Mesenchymal stem cell (in vitro differentiated cells and primary cell): ENCODE data around the gene UGGT2.

Experiments used
- DNase-seq: peaks from one replicate; pipeline ENCODE4 v3.0.0-alpha.2; 2013
- H2AFZ ChIP-seq: one replicate; pipeline ENCODE4 v1.6.1; 2013; ENCODE audit warnings: low read depth, mild to moderate bottlenecking, control low read depth, inconsistent platforms, low read length, moderate library complexity
- H2AK5ac ChIP-seq: 2 replicates; pipeline ENCODE4 v1.6.1; 2013; ENCODE audit warnings: low read length, moderate library complexity, mild to moderate bottlenecking, inconsistent platforms; ENCODE audit not compliant: severe bottlenecking
- H2BK120ac ChIP-seq: one replicate; pipeline ENCODE4 v1.6.1; 2013; ENCODE audit warnings: low read depth, mild to moderate bottlenecking, inconsistent platforms, low read length, moderate library complexity
- H2BK12ac ChIP-seq, 2 experiments: one replicate each; pipeline ENCODE4 v1.6.1; 2013; ENCODE audit warnings: inconsistent platforms in 2 of 2, low read length in 2 of 2, mild to moderate bottlenecking in 2 of 2, moderate library complexity in 2 of 2, control low read depth in 1 of 2
- H2BK15ac ChIP-seq: one replicate; pipeline ENCODE4 v1.6.1; 2013; ENCODE audit warnings: mild to moderate bottlenecking, low read depth, inconsistent platforms; ENCODE audit not compliant: poor library complexity, severe bottlenecking
- H2BK5ac ChIP-seq: 2 replicates; pipeline ENCODE4 v1.6.1; 2013; ENCODE audit warnings: low read depth, mild to moderate bottlenecking, low read length, control low read depth, inconsistent platforms; ENCODE audit not compliant: poor library complexity, severe bottlenecking
- H3K14ac ChIP-seq, 2 experiments: one replicate each; pipeline ENCODE4 v1.6.1; 2013; ENCODE audit warnings: inconsistent platforms in 2 of 2, low read length in 2 of 2, control low read depth in 1 of 2, mild to moderate bottlenecking in 1 of 2, moderate library complexity in 1 of 2
- H3K18ac ChIP-seq, 2 experiments: one replicate each; pipeline ENCODE4 v1.6.1; 2013; ENCODE audit warnings: inconsistent platforms in 2 of 2, low read length in 2 of 2, control low read depth in 1 of 2, low read depth in 1 of 2, mild to moderate bottlenecking in 1 of 2
- H3K23ac ChIP-seq, 2 experiments: one replicate each; pipeline ENCODE4 v1.6.1; 2013; ENCODE audit warnings: inconsistent platforms in 2 of 2, low read length in 2 of 2, mild to moderate bottlenecking in 2 of 2, moderate library complexity in 2 of 2, control low read depth in 1 of 2
- H3K27ac ChIP-seq: 2 replicates; pipeline ENCODE4 v1.5.1; 2013; ENCODE audit warnings: mild to moderate bottlenecking, moderate library complexity, low read length, control low read depth, inconsistent platforms; ENCODE audit not compliant: poor library complexity, severe bottlenecking
- H3K27me3 ChIP-seq, 2 experiments: 2 replicates each; pipeline versions ENCODE4 v1.6.1 to v1.7.0; 2013; ENCODE audit warnings: low read length in 2 of 2, mild to moderate bottlenecking in 2 of 2, moderate library complexity in 2 of 2, control low read depth in 1 of 2, inconsistent platforms in 1 of 2; ENCODE audit not compliant: control insufficient read depth in 1 of 2, insufficient read depth in 1 of 2
- H3K36me3 ChIP-seq, 2 experiments: 2 replicates each; pipeline versions ENCODE4 v1.6.1 to v1.7.0; 2013; ENCODE audit warnings: low read length in 2 of 2, control low read depth in 1 of 2, inconsistent platforms in 1 of 2, low read depth in 1 of 2, mild to moderate bottlenecking in 1 of 2; ENCODE audit not compliant: insufficient read depth in 2 of 2, control insufficient read depth in 1 of 2
- H3K4ac ChIP-seq, 2 experiments: one replicate each; pipeline ENCODE4 v1.6.1; 2013; ENCODE audit warnings: inconsistent platforms in 2 of 2, low read length in 2 of 2, mild to moderate bottlenecking in 2 of 2, moderate library complexity in 2 of 2, control low read depth in 1 of 2, low read depth in 1 of 2
- H3K4me1 ChIP-seq: 2 replicates; pipeline ENCODE4 v1.6.1; 2013; ENCODE audit warnings: low read depth, low read length, control low read depth; ENCODE audit not compliant: control insufficient read depth, insufficient read depth
- H3K4me2 ChIP-seq: 2 replicates; pipeline ENCODE4 v1.6.1; 2013; ENCODE audit warnings: low read length, mild to moderate bottlenecking, inconsistent platforms; ENCODE audit not compliant: poor library complexity, severe bottlenecking
- H3K4me3 ChIP-seq, 2 experiments: 2 replicates each; pipeline versions ENCODE4 v1.5.1 to v1.7.0; 2013; ENCODE audit warnings: low read length in 2 of 2, mild to moderate bottlenecking in 2 of 2, control low read depth in 1 of 2, low read depth in 1 of 2; ENCODE audit not compliant: insufficient read depth in 1 of 2
- H3K79me1 ChIP-seq: replicated peaks from 2 replicates; pipeline ENCODE4 v1.6.1; 2013; ENCODE audit warnings: mild to moderate bottlenecking, control low read depth, low read length, inconsistent platforms; ENCODE audit not compliant: poor library complexity, severe bottlenecking
- H3K9ac ChIP-seq: 2 replicates; pipeline ENCODE4 v1.7.0; 2013; ENCODE audit warnings: mild to moderate bottlenecking, low read length, moderate library complexity
- H3K9me3 ChIP-seq: 2 replicates; pipeline ENCODE4 v1.7.0; 2013; ENCODE audit warnings: mild to moderate bottlenecking, low read length; ENCODE audit not compliant: control insufficient read depth
- H4K8ac ChIP-seq: one replicate; pipeline ENCODE4 v1.6.1; 2013; ENCODE audit warnings: inconsistent platforms, mild to moderate bottlenecking, low read length, moderate library complexity
- H4K91ac ChIP-seq: one replicate; pipeline ENCODE4 v1.6.1; 2013; ENCODE audit warnings: mild to moderate bottlenecking, low read length, inconsistent platforms
- WGBS: methylation state at CpG from one replicate; pipeline ENCODE4 v1.1.7; 2013; ENCODE audit warnings: mixed read lengths; 5-methylcytosine and 5-hydroxymethylcytosine counted together

UGGT2 gene

DNA sequence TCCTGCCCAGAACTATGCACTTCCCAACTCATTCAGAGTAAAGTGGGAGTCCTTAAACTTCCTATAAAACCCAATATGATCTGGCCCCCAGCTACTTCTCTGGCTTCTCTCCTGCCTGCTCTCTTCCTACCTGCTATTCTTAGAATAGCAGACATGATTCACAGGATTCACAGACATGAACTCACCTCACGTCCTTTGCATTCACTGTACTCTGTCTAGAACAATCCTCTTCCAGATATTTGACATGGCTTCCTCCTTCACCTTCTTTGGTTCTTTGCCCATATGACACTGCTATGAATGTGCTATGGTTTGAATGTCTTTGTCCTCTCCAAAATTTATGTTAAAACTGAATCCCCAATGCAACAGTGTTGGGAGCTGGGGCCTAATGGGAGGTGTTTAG, 154.9 kb downstream of the UGGT2 start:
- H2AK5ac ChIP-seq, result no peak overlapping the region
- no peak overlapping the region for H2BK5ac ChIP-seq
- no peak overlapping the region for H3K4me3 ChIP-seq
- H3K14ac ChIP-seq, result no peak overlapping the region
- no peak overlapping the region for H3K9ac ChIP-seq
- no peak overlapping the region for H4K8ac ChIP-seq
- no peak overlapping the region for H3K23ac ChIP-seq
- H3K27me3 ChIP-seq, result no peaks in the 10 kb centered on the region
- no peak overlapping the region for H2BK120ac ChIP-seq
- H3K79me1 ChIP-seq, result no peaks in the 10 kb centered on the region
- no peak overlapping the region for H3K18ac ChIP-seq
- H2BK15ac ChIP-seq, result no peak overlapping the region
- H3K27ac ChIP-seq, result no peak overlapping the region
- H2AFZ ChIP-seq, result no peak overlapping the region
- H4K91ac ChIP-seq, result no peak overlapping the region
- no peak overlapping the region for H2BK12ac ChIP-seq
- WGBS, result no CpG with 5 or more reads among the region's 1 CpG
- H3K4me1 ChIP-seq, result no peaks in the 10 kb centered on the region
- H3K4me2 ChIP-seq, result no peak overlapping the region
- no peak overlapping the region for H3K4ac ChIP-seq
- no peaks in the 10 kb centered on the region for H3K9me3 ChIP-seq
- peaks cover 3 to 29% of the 10 kb centered on the region in 2 experiments for H3K36me3 ChIP-seq
- no peak for DNase-seq

DNA sequence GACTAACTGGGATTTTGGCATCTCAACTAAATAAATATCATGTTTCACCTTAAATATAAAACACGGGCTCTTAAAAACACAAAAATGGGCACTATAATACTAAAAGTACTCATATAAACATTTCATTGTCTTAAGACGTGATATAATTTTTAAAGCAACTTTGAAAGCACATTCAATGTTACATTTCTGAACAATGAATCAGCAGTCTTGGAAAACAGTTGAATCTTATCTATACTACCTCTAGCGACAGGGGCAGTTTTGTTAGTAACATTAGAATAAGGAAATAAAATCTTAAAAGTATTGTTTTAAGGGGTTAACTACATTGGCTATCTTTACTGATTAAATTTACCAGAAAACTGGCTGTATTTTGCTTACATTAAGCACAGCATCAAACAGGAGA, 156.9 kb downstream of the UGGT2 start:
- Histone ChIP-seq H3K27me3 (no peaks in the 10 kb centered on the region), H2AFZ (no peak overlapping the region), H4K91ac (no peak overlapping the region), H2BK15ac (no peak overlapping the region), H3K4me1 (no peaks in the 10 kb centered on the region), H2BK5ac (no peak overlapping the region), H3K4ac (no peak overlapping the region), H2BK12ac (no peak overlapping the region), H3K79me1 (no peaks in the 10 kb centered on the region), H3K36me3 (peaks cover 3 to 35% of the 10 kb centered on the region in 2 experiments), H3K9ac (no peak overlapping the region), H2AK5ac (no peak overlapping the region), H3K14ac (no peak overlapping the region), H3K4me3 (no peak overlapping the region), H3K27ac (no peak overlapping the region), H3K23ac (no peak overlapping the region), H3K4me2 (no peak overlapping the region), H4K8ac (no peak overlapping the region), H2BK120ac (no peak overlapping the region), H3K9me3 (no peaks in the 10 kb centered on the region), H3K18ac (no peak overlapping the region)
- WGBS, result no CpG with 5 or more reads among the region's 3 CpGs
- DNase-seq, result no peak

DNA sequence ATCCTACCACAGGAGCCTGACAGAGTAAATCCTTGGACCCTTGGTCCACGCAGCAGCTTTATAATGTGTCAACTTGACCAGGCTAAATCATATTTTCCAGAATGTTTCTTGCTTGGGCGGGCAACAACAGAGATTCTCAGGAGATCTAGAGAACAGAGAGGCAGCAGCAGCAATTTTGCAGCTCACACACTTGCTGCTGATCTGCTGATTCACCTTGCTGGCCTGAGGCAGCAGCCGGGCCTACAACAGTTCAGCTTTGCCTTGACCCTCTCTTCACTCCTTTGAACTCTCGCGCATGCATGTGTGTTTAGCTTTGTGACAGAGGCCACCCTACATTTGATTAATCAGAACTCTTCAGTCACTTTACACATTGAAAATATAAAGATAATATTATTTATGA, 159.3 kb downstream of the UGGT2 start:
- no peak overlapping the region for H2AK5ac ChIP-seq
- H3K27ac ChIP-seq, result no peak overlapping the region
- no peaks in the 10 kb centered on the region for H3K4me1 ChIP-seq
- no peak overlapping the region for H3K23ac ChIP-seq
- no peaks in the 10 kb centered on the region for H3K9me3 ChIP-seq
- no peak overlapping the region for H3K4me2 ChIP-seq
- H2BK5ac ChIP-seq, result no peak overlapping the region
- H2AFZ ChIP-seq, result no peak overlapping the region
- no peak overlapping the region for H3K18ac ChIP-seq
- H3K4ac ChIP-seq, result no peak overlapping the region
- no peaks in the 10 kb centered on the region for H3K79me1 ChIP-seq
- H3K27me3 ChIP-seq, result no peaks in the 10 kb centered on the region
- H4K91ac ChIP-seq, result no peak overlapping the region
- no peak overlapping the region for H2BK12ac ChIP-seq
- H3K14ac ChIP-seq, result no peak overlapping the region
- WGBS, result 94% methylated on average over 4 of the region's 5 CpGs
- no peak overlapping the region for H2BK15ac ChIP-seq
- H4K8ac ChIP-seq, result no peak overlapping the region
- DNase-seq, result no peak
- H3K9ac ChIP-seq, result no peak overlapping the region
- no peak overlapping the region for H2BK120ac ChIP-seq
- H3K36me3 ChIP-seq, result peaks cover 6 to 41% of the 10 kb centered on the region in 2 experiments
- no peak overlapping the region for H3K4me3 ChIP-seq

DNA sequence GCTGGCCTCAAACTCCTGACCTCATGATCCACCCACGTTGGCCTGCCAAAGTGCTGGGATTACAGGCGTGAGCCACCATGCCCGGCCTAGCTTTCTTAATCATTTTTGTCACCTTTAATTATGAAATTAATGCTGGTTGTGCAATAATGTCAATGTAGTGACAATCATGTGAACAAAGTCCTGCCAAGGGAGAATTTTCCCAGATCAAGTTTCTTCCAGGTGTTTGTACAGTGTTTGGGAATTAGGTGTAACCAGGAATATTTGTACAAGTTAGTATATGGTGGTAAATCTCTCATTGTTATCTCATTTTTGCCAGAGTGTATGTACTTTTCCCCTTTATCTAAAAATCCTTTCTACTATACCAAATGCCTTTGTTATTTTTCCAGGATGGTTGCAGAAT, 171.1 kb downstream of the UGGT2 start:
- Histone ChIP-seq H3K14ac (no peak overlapping the region), H2BK12ac (no peak overlapping the region), H3K18ac (no peak overlapping the region), H2AK5ac (no peak overlapping the region), H4K91ac (no peak overlapping the region), H2BK120ac (no peak overlapping the region), H3K4me3 (no peak overlapping the region), H3K9ac (no peak overlapping the region), H2BK5ac (no peak overlapping the region), H3K27ac (no peak overlapping the region), H3K4me1 (peaks cover 2% of the 10 kb centered on the region), H4K8ac (no peak overlapping the region), H3K36me3 (peaks cover 3 to 51% of the 10 kb centered on the region in 2 experiments), H3K4ac (no peak overlapping the region), H3K9me3 (no peaks in the 10 kb centered on the region), H3K79me1 (no peaks in the 10 kb centered on the region), H3K23ac (no peak overlapping the region), H3K4me2 (no peak overlapping the region), H2AFZ (no peak overlapping the region), H3K27me3 (no peaks in the 10 kb centered on the region), H2BK15ac (no peak overlapping the region)
- WGBS, result 100% methylated on average over 1 of the region's 3 CpGs
- no peak for DNase-seq
